ENCODE measurements around the gene SLC25A21.
"Not testable (repeated sequence)": the region's sequence is repeated elsewhere in the genome, so short reads cannot be mapped to it uniquely, and the experiment has no call there.

Gene SLC25A21

DNA sequence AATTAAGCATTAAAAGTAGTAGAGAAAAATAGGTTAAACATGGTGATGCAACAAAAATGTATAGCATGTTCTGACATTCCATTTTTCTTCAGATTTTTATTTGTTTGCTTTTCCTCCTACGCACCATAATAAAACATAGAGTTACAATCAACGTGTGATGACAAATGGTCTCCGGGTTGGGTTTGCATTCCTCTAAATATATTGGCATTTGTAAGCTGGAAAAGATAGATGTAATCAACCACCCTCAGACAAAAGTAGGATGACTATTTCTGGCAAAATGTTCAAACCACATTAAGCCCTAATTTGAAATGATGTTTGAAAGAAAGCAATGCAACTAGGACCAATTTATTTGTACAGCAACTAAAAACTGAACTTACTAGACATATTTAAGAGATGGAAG, 58.4 kb downstream of the SLC25A21 start:
- no peak for DNase-seq (ENCODE audit: extremely low spot score, insufficient read length, low read depth)
- no peak for FAIRE-seq

DNA sequence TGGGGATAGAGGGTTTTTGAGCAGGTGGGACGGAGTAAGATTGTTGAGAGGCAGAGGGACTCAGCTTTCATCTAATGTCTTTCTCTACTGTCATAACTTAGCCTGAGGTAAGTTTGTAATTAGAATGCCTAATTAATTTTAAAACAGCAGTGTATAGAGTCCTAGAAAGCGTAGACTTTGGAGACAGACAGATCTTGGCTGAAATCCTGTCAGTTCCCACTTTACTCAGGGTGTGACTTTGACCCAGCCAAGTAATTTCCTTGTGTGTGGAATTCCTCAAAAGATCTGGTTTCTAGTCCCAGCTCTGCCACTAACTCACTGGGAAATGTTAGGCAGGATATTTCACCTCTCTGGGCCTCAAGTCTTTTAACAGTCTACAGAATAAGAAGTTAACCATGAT, 74.3 kb downstream of the SLC25A21 start:
- no peak for DNase-seq (ENCODE audit: extremely low spot score, insufficient read length, low read depth)
- FAIRE-seq = no peak

DNA sequence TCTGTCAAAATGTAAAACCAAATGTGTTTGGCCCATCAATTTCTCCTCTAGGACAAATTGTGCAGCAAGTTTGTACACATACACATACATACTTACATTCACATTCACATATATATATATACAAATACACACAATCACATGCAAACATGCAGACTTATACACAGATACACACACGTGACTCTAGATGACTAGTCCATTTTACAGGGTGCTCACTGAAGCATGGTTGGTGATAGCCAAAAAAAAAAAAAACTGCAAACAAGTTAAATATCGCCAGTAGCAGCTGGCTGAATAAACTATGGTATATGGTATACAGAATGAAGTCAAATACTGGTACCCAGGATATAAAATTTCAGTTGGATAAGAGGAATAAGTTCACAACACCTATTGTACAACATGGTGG, 77.9 kb downstream of the SLC25A21 start:
- FAIRE-seq (no peak), DNase-seq (ENCODE audit: extremely low spot score, insufficient read length, low read depth) (no peak)

DNA sequence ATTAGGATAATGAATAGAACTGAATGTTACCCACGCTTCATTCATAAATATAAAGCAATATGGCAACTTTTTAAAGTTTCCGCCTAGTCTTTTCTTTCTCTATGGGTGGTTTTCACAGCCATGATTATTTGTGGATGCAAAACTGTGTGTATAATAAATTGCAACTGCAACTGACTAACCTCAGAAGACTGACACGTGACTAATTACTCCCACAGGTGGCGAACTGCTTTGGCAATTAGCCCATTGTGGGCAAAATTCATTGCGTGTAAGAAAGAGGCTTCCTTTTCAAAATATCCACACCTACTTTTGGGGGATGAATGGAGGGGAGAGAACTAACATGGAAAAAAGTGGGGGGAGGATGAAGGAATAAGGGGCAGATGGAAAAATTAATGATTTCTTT, 79.0 kb downstream of the SLC25A21 start:
- no peak for FAIRE-seq
- no peak for DNase-seq (ENCODE audit: extremely low spot score, insufficient read length, low read depth)

DNA sequence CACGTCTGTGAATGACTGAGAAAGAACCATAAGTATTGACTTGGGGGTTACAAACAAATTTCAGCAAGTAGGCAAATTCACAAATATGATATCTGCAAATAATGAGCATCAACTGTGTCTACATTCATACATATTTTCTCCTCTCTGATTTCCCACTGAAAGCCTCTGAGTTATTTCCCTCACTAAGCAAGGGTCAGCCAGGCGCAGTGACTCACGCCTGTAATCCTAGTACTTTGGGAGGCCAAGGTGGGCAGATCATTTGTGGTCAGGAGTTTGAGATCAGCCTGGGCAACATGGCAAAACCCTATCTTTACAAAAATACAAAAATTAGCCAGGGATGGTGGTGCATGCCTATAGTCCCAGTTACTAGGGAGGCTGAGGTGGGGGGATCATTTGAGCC, 80.8 kb downstream of the SLC25A21 start:
- DNase-seq (ENCODE audit: extremely low spot score, insufficient read length, low read depth) = no peak
- no peak for FAIRE-seq

DNA sequence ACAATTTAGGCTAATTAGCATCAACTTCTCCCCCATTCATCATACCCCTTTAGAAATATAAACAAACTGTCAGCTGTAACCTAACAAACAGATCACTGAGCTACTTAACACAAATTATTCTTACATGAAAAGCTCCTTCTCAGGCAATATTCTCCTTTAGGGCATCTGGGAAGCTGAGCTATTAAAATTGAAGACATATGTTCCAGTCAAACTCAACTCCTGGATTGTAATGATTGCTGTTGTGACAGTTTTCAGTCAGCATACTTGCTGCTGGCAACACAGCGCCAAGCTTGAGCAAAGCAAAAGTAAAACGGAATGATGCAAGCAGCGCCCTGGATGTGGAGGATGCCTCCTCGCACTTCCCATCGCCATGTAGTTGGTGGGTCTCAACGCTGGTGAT, 82.4 kb downstream of the SLC25A21 start:
- no peak for DNase-seq (ENCODE audit: extremely low spot score, insufficient read length, low read depth)
- FAIRE-seq = no peak

DNA sequence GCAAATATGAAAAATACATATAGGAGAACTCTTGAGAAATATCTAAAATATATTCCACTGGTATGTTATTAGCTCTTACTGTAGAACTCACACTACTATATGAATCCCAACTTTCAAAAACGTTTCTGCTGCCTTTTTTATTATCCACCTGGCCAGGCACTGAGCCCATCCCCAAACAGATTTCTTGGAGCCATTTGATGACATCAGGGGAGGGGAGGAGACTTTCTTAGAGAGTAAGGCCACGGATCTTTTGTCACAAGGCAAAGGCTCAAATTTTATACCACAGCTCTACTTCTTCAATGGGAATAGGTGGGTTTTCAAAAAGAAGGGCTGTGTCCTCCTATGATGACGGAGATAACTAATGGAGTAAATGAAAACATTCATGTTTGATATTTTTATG, 83.0 kb downstream of the SLC25A21 start:
- FAIRE-seq (no peak), DNase-seq (ENCODE audit: extremely low spot score, insufficient read length, low read depth) (no peak)

DNA sequence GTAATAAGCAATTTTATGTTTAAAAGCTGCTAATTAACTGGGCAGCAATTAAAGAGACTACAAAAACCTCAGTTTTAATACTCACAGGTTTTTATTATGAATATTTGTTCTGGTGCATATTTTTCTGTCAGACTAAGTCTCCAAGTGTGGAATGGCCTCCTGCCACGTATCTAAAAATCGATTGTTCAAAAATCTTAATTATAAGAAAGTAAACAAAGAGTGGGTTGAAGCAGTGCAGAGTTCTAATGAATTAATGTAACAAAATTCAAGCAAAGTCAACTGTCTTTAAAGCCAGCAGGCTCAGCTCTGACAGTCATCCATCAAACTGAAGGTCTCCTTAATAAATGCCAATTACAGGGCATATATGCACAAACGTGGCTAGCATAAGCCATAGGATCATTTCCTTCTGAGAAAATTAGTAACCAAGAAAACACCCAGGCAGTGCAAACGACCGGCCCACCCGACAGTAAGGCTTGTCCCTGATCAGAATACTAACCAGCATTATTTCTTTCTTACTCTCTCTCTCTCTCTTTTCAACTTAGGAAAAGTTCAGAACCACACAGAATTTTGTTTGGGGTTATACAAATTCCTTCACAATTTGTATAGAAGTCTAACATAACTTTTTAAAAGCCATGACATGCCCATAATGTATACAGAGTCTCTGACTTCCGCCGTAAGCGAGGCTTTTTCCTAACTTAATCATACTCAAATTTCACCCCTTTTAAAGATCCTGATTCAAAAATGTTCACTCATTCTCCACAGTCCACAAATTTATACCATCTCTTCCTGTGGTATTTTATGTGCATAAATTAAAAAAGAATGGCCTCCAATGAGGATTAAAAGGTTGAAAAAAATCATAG, 83.8 kb downstream of the SLC25A21 start:
- FAIRE-seq (no peak), DNase-seq (ENCODE audit: extremely low spot score, insufficient read length, low read depth) (no peak)

DNA sequence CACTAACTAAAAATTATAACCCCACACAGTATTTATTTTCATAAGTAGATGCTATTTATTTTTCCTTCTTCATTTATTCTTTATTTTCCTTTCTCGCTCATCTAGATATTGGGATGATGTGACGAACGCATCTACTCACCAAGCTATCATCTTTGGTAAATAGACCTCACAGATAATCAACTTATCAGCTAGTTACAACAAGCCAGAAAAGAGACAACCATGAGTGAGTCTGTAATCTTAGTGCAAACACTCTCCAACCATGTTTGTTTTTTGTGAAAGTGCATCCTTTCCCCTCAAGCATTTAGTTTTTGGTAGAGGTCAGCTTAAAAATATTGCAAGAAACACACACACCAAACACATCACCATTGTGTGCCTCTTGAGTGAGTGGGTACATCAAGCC, 84.9 kb downstream of the SLC25A21 start:
- FAIRE-seq (no peak), DNase-seq (ENCODE audit: extremely low spot score, insufficient read length, low read depth) (no peak)

DNA sequence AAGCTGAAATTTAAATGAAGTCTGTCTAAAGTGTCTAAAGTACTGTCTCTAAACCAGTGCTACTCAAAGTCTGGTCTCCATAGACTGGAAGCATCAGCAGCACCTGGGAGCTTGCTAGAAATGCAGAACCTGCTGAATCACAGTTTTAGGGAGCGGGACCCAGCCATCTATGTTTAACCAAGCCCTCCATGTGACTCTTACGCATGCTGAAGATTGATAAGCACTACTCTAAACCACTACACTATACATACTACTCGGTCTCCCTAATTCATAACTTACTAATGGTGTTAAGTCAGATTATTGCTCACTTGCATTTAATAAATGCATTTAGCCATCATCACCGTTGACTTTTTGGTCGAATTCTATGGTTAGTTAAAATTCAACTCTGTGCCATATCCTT, 88.8 kb downstream of the SLC25A21 start:
- DNase-seq (ENCODE audit: extremely low spot score, insufficient read length, low read depth) (no peak), FAIRE-seq (no peak)

DNA sequence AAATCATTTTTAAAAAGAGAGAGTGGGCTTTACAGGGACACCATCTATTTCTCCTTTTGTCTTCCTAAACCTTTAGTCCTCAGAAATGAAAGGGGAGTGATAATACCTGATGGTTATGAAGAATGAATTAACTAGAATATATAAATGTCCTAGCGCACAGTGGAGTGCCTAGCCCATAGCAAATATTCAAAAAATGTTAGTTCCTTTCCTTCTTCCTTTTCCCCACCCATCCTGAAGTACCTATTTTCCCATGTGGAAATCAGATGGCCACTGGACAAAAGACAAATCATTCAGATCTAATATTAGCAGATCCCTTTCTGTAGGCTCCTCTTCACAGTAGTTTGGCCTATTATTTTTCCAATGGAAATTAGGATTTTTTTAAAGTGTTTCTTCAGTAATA, 90.0 kb downstream of the SLC25A21 start:
- no peak for FAIRE-seq
- DNase-seq (ENCODE audit: extremely low spot score, insufficient read length, low read depth) = no peak

DNA sequence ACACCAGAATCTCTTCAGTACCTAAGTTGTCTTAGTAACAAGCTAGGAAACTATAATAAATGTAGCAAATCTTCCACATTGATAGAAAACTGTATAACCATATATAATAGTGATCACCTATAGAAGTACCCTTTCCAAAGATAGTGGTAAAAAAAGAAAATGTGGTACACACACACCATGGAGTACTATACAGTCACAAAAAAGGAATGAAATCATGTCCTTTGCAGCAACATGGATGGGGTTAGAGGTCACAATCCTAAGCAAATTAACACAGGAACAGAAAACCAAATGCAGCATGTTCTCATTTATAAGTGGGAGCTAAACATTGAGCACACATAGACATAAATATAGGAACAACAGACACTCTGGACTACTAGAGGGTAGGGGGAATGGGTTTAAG, 90.5 kb downstream of the SLC25A21 start:
- DNase-seq (ENCODE audit: extremely low spot score, insufficient read length, low read depth) (no peak), FAIRE-seq (no peak)

DNA sequence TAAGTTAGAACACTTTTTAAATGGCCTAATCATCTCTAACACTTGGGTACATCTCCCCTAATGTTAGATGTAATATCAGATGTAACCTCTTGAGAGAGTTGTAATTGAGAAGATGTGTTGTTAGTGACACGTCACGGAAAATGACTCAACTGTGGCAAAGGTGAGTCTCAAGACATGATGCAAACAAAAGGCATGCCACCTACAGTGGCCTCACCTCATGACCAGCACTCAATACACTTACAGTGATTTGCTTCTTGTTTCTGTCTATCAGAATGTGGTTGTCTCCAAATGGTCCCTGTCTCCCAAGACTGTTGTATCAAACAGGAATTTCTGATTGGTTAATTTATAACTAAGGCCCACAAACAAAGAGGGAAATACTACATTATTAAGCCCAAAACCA, 91.2 kb downstream of the SLC25A21 start:
- no peak for FAIRE-seq

DNA sequence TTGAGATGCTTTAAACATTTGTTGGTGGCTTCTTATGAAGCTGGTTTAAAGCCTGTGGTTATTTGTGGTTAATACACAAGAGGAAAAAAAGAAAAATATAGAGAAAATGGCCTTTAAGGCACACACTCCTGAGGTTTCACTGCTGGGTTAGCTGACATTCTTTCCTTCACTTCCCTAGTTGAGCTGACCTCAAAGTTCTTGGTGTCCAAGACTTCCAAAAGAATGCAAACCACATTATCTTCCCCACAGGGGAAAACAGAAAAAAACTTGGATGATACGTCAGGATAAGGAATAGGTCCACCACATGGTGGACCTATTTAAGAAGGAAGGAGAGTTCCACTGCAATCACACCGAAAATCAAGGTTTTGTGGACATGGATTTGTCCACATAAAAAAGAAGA, 94.3 kb downstream of the SLC25A21 start:
- FAIRE-seq (no peak), DNase-seq (ENCODE audit: extremely low spot score, insufficient read length, low read depth) (no peak)

More for the DNA sequence above, 91.2 kb downstream of the SLC25A21 start:
- no peak for DNase-seq (ENCODE audit: extremely low spot score, insufficient read length, low read depth)

DNA sequence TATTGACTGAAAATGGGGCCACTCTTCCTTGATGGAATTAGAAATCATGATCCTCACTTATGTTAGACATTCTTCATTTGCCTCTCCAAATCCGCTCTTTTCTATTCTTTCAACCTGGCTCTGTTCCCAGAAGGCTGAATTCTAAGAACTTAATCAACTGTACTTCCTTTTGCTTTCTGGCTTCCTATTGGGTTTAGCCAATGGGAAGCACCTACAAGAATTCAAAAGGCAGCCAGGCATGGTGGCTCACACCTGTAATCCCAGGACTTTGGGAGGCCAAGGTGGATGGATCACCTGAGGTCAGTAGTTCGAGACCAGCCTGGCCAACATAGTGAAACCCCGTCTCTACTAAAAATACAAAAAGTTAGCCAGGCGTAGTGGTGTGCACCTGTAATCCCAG, 98.1 kb downstream of the SLC25A21 start:
- FAIRE-seq; DNase-seq (ENCODE audit: extremely low spot score, insufficient read length, low read depth): not testable (repeated sequence)

DNA sequence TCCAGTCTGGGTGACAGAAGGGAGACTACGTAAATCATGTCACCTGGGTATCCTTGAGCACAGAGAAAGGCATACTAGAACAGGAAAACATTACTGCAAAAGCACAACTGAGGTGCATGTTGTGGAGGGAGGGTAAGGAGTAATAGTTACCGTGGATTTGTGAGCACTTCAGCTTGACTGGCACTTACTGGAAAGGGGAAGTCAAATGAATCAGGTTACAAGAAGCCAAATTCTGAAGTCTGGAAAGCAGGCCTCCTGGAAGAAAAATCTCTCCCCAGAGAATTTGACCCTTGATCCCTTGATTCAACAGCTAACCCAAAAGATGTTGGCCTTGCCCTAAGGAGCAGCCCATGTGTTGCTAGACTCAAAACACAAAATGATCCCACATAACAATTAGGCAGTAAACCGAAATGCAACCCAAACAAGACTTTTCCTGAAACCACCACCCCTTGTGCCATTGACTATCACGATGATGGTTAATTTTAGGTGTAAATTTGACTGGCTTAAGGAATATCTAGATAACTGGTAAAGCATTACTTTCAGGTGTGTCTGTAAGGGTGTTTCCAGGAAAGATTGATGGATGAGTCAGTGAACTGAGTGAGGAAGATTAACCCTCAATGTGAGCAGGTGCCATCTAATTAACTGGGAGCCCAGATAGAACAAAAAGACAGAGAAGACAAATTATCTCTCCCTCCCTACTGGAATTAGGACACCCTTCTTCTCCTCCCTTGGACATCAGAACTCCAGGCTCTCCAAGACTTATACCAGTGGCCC, 108.8 kb downstream of the SLC25A21 start:
- DNase-seq (ENCODE audit: extremely low spot score, insufficient read length, low read depth) = no peak

DNA sequence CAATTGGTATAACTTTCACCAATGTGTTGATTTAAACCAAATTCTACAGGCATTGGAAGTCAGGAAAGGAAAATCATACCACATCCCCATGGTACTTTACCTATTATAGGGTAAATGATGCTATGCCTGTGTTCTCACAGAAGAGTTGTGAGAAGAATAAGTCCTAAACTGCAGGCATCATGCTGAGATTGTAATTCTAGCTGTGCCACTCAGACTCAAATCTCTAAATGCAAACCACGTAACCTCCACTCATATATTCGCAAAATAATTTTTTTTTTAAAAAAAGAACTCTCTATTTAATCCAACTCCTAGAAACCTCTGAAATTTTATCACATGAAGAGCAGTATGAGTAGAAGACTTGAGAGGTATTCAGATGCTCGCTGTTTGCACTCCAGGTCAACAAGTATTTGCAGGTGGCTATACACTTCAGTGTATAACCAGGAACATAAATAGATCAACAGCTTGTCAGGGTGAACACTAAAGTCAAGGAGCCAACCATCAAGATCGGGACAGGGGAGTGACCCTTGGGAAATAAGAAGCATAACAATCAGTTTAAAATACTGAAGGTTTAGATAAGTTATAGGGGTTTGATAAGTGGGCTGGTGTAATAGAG, 110.1 kb downstream of the SLC25A21 start:
- FAIRE-seq (no peak), DNase-seq (ENCODE audit: extremely low spot score, insufficient read length, low read depth) (no peak)

More for the DNA sequence above, 108.8 kb downstream of the SLC25A21 start:
- FAIRE-seq = no peak

DNA sequence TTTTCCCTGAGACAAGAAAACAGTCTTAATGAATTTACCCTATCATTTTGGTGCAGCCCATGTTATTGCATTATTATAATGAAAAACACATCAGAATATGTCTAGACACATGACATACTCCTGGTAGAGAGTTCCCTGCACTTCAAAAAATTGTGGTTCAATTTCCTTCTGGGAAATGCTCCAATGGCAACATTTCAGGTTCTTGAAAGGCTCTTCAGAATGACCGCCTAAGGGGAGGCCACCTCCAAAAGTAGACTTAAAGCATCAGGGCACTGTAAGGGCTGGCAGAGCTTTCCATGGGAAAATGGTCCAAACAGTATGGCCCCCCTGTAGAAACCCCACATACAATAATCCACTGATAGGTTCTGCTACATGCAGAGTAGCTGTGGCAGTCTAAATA, 110.7 kb downstream of the SLC25A21 start:
- no peak for DNase-seq (ENCODE audit: extremely low spot score, insufficient read length, low read depth)

DNA sequence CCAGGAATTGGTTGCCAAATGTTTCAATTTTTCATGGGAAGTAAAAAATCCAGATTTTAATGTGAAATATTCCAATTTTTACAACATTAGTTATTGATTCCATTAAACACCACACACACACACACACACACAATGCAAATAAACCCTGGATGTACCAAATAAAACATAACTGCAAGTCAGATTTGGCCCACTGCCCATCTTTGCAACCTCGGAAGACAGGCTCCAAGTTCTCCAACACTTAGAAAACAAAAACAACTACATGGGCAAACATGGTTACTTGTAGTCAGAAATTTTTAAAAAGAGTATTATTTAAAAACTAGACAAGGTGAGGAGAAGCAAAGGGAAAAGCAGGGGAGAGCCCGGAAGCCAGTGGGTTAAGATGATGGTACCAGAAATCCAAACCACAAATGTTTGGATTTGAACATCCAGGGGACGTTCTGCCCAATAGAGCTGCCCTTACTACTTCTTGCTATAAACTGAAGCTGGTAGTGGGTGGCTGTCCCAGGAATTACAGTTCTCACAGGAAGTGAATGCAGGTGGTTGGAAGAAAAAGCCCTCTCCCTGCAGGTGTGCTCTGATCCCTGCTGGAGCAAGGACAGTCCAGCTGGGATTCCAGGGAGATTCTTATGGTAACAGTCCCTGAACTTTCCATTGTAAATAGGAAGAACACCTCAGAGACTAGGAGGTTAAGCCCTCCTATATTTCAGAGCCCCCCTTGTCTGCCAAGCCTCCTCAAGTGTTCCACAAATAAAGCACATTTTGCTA, 111.7 kb downstream of the SLC25A21 start:
- no peak for DNase-seq (ENCODE audit: extremely low spot score, insufficient read length, low read depth)
- FAIRE-seq = no peak

More for the DNA sequence above, 110.7 kb downstream of the SLC25A21 start:
- no peak for FAIRE-seq

DNA sequence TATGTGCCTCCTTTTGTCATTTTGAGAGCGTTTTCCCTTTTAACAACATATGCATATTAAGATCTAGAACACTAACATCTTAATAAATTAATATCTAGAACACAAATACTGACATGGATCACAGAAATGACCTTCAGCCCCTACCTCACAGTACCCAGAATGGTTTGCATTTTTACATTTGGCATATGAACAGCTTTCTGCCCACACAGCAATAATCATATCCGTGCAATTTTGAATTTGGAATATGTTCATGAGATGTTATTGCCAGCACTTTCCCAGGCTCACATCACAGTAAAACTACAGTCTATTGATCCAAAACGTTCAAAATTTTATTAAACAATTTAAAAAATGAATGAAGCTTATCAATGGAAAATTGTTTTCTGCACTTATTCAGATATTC, 114.6 kb downstream of the SLC25A21 start:
- FAIRE-seq (no peak), DNase-seq (ENCODE audit: extremely low spot score, insufficient read length, low read depth) (no peak)

Measured in GM18507 (cell line).